Liver (tissue), 9 donors: ENCODE measurements around the gene MOB1B. TPM values are rescaled to one million over a fixed set of nuclear protein-coding genes. Genes with fewer than 3 reads are reported as not detected.

Source experiments
- DNase-seq: peaks from one replicate; pipeline ENCODE4 v3.0.0-alpha.2; 2017; ENCODE audit warnings: low spot score
- H3K27ac ChIP-seq, 2 donors: one replicate each; pipeline ENCODE4 v1.7.0; 2013; ENCODE audit warnings: inconsistent platforms in 2 of 2, low read length in 2 of 2, control low read depth in 1 of 2, low read depth in 1 of 2, mild to moderate bottlenecking in 1 of 2
- H3K27me3 ChIP-seq, 4 donors: one replicate each; pipeline versions ENCODE4 v1.6.1 to v1.7.0; 2013; ENCODE audit warnings: low read length in 3 of 4, inconsistent platforms in 1 of 4, mild to moderate bottlenecking in 1 of 4, moderate library complexity in 1 of 4; ENCODE audit not compliant: control insufficient read depth in 4 of 4, insufficient read depth in 4 of 4
- H3K36me3 ChIP-seq, 4 donors: one replicate each; pipeline versions ENCODE4 v1.6.1 to v1.7.0; 2013; ENCODE audit warnings: low read length in 3 of 4, mild to moderate bottlenecking in 3 of 4, low read depth in 1 of 4, moderate library complexity in 1 of 4; ENCODE audit not compliant: control insufficient read depth in 4 of 4, insufficient read depth in 3 of 4
- H3K4me1 ChIP-seq, 4 donors: one replicate each; pipeline versions ENCODE4 v1.6.1 to v1.7.0; 2013; ENCODE audit warnings: low read length in 3 of 4, mild to moderate bottlenecking in 3 of 4, moderate library complexity in 1 of 4; ENCODE audit not compliant: control insufficient read depth in 4 of 4, insufficient read depth in 4 of 4
- H3K4me3 ChIP-seq, 3 donors: one replicate each; pipeline versions ENCODE4 v1.6.1 to v1.7.0; 2013; ENCODE audit warnings: low read length in 3 of 3, control low read depth in 1 of 3, low read depth in 1 of 3, mild to moderate bottlenecking in 1 of 3
- H3K9ac ChIP-seq, 2 donors: one replicate each; pipeline ENCODE4 v1.7.0; 2013; ENCODE audit warnings: low read length in 2 of 2, mild to moderate bottlenecking in 2 of 2, moderate library complexity in 2 of 2, control low read depth in 1 of 2, low read depth in 1 of 2
- H3K9me3 ChIP-seq, 4 donors: one replicate each; pipeline versions ENCODE4 v1.6.1 to v1.7.0; 2013; ENCODE audit warnings: low read length in 3 of 4; ENCODE audit not compliant: control insufficient read depth in 4 of 4
- FOXA2 ChIP-seq: IDR thresholded peaks from 2 replicates; pipeline ENCODE4 v1.6.1; 2016; ENCODE audit warnings: antibody characterized with exemption
- GABPA ChIP-seq, 2 donors: IDR thresholded peaks in 1 of 2; conservative IDR thresholded peaks in 1 of 2; 2 replicates each; pipeline ENCODE4 v1.6.1; 2016; ENCODE audit warnings: antibody characterized with exemption in 2 of 2, mild to moderate bottlenecking in 1 of 2, moderate library complexity in 1 of 2
- HNF4A ChIP-seq, 2 donors: conservative IDR thresholded peaks; 2 replicates each; pipeline ENCODE4 v1.6.1; 2016; ENCODE audit warnings: antibody characterized with exemption in 2 of 2, mild to moderate bottlenecking in 2 of 2
- HNF4G ChIP-seq: IDR thresholded peaks from 2 replicates; pipeline ENCODE4 v1.6.1; 2016; ENCODE audit warnings: antibody characterized with exemption
- JUND ChIP-seq, 2 donors: IDR thresholded peaks; 2 replicates each; pipeline ENCODE4 v1.6.1; 2016; ENCODE audit warnings: antibody characterized with exemption in 2 of 2
- NR2F2 ChIP-seq: IDR thresholded peaks from 2 replicates; pipeline ENCODE4 v1.6.1; 2016; ENCODE audit warnings: antibody characterized with exemption
- RAD21 ChIP-seq, 2 donors: IDR thresholded peaks; 2 replicates each; pipeline ENCODE4 v1.6.1; 2016; ENCODE audit warnings: antibody characterized with exemption in 2 of 2, mild to moderate bottlenecking in 2 of 2
- RXRA ChIP-seq, 2 donors: IDR thresholded peaks; 2 replicates each; pipeline ENCODE4 v1.6.1; 2017 to 2018; ENCODE audit warnings: antibody characterized with exemption in 2 of 2, mild to moderate bottlenecking in 1 of 2
- SP1 ChIP-seq: IDR thresholded peaks from 2 replicates; pipeline ENCODE4 v1.6.1; 2018; ENCODE audit warnings: antibody characterized with exemption, mild to moderate bottlenecking
- YY1 ChIP-seq: IDR thresholded peaks from 2 replicates; pipeline ENCODE4 v1.6.1; 2016; ENCODE audit warnings: antibody characterized with exemption, mild to moderate bottlenecking
- whole genome bisulfite sequencing: extraction: QIAGEN DNeasy Blood & Tissue Kit; methylation state at CpG from one replicate; pipeline ENCODE4 v1.1.7; 2013; 5-methylcytosine and 5-hydroxymethylcytosine counted together
- polyA plus RNA-seq, 2 donors: library from polyadenylated mRNA; stranded (reverse) in 1 of 2; unstranded in 1 of 2; fragments of 200-250 nt in 1 of 2; fragments of >200 nt in 1 of 2; fragmentation: Nextera tagmentation in 1 of 2; extraction: Ambion mirVana in 1 of 2; gene quantifications; one replicate each; pipeline versions ENCODE4 v1.2.1 to v1.2.3, GENCODE V29; 2013 to 2015
- total RNA-seq, 2 donors: library from RNA; depleted of rRNA; stranded (reverse); fragments of >200 nt; gene quantifications; one replicate each; pipeline ENCODE4 v1.2.3, GENCODE V29; 2014
- TF ChIP-seq, protein P1 (sequence below): IDR thresholded peaks from 2 replicates; pipeline ENCODE4 v1.6.1; 2016; ENCODE audit warnings: antibody characterized with exemption
- TF ChIP-seq, protein P2 (sequence below): IDR thresholded peaks from 2 replicates; pipeline ENCODE4 v1.6.1; 2016; ENCODE audit warnings: antibody characterized with exemption
- TF ChIP-seq, protein P3 (sequence below): fragments of 150-350 bp; IDR thresholded peaks from 2 replicates; pipeline ENCODE4 v1.5.1; 2017; ENCODE audit warnings: improper control_type of control experiment, low read depth, low read length; ENCODE audit not compliant: missing input control
- TF ChIP-seq, protein P4 (sequence below): IDR thresholded peaks from 2 replicates; pipeline ENCODE4 v1.6.1; 2016; ENCODE audit warnings: antibody characterized with exemption
- TF ChIP-seq, protein P5 (sequence below): IDR thresholded peaks from 2 replicates; pipeline ENCODE4 v1.6.1; 2016; ENCODE audit warnings: antibody characterized with exemption, mild to moderate bottlenecking
- donor health status: healthy.
- donor health status: healthy.
- donor health status: healthy.
- donor health status: healthy.
- donor health status: healthy.

MOB1B gene
- total and polyA plus RNA-seq, 4 donors: 2.1 to 69.0 (median 3.7) TPM

DNA sequence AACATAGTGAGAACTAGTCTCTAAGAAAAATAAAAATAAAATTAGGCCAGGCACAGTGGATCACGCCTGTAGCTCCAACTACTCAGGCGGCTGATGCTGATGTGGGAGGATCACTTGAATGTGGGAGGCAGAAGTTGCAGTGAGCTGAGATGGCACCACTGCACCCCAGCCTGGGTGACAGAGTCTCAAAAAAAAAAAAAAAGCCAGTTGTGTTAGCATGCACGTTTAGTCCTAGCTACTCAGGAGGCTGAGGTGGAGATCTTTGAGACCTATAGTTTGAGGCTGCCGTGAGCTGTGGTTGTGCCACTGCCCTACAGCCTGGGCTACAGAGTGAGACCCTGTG is 93.8 kb downstream of the MOB1B start:
- 77% methylated on average over 4 of the region's 4 CpGs for WGBS
- H3K4me1 ChIP-seq: peaks cover 0 to 19% (median 7%) of the 10 kb centered on the region in 4 donors

DNA sequence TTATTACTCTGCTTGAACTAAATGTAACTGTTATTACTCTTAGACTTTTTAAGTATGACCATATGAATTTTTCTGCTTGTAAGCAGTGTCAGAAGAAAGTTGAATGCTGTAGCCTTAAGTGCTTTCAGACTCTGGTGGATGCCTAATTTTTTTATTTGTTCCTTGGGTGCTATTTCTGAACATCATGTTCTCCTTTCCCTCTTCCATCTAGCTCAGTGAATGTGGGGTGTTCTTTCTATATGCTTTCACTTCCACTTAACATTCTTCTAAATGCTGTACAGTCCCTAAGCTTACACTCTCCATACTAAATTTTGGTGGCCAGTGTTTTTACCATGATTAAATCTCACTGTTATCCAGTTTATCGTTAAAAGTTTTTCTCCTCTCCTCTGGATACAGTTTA is 94.9 kb downstream of the MOB1B start:
- WGBS: 80% methylated on average over 1 of the region's 1 CpG
- Histone ChIP-seq H3K27ac (no peak overlapping the region), H3K9ac (peak overlapping the region in 1 of 2 donors; percentile 43), H3K9me3 (no peaks in the 10 kb centered on the region), H3K27me3 (no peaks in the 10 kb centered on the region), H3K4me3 (no peak overlapping the region), H3K36me3 (peaks cover 0 to 2% (median 0%) of the 10 kb centered on the region in 4 donors), H3K4me1 (peaks cover 0 to 19% (median 7%) of the 10 kb centered on the region in 4 donors)
- TF ChIP-seq, protein P1, sequence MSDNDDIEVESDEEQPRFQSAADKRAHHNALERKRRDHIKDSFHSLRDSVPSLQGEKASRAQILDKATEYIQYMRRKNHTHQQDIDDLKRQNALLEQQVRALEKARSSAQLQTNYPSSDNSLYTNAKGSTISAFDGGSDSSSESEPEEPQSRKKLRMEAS: no peak
- TF ChIP-seq SP1: no peak
- no peak for TF ChIP-seq JUND (IDR thresholded peaks at IDR 0.05)
- no peak for DNase-seq

More for the DNA sequence above, 93.8 kb downstream of the MOB1B start:
- peaks cover 0 to 2% (median 0%) of the 10 kb centered on the region in 4 donors for H3K36me3 ChIP-seq
- TF ChIP-seq FOXA2 (no peak), RXRA (IDR thresholded peaks at IDR 0.05) (no peak), NR2F2 (no peak), YY1 (no peak), RAD21 (IDR thresholded peaks at IDR 0.05) (no peak), HNF4G (no peak), GABPA (IDR thresholded peaks at IDR 0.05 in 1 of 2, conservative IDR thresholded peaks at IDR 0.05 in 1 of 2) (no peak), HNF4A (conservative IDR thresholded peaks at IDR 0.05) (no peak)
- TF ChIP-seq, protein P2, sequence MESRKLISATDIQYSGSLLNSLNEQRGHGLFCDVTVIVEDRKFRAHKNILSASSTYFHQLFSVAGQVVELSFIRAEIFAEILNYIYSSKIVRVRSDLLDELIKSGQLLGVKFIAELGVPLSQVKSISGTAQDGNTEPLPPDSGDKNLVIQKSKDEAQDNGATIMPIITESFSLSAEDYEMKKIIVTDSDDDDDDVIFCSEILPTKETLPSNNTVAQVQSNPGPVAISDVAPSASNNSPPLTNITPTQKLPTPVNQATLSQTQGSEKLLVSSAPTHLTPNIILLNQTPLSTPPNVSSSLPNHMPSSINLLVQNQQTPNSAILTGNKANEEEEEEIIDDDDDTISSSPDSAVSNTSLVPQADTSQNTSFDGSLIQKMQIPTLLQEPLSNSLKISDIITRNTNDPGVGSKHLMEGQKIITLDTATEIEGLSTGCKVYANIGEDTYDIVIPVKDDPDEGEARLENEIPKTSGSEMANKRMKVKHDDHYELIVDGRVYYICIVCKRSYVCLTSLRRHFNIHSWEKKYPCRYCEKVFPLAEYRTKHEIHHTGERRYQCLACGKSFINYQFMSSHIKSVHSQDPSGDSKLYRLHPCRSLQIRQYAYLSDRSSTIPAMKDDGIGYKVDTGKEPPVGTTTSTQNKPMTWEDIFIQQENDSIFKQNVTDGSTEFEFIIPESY: no peak
- TF ChIP-seq, protein P3, sequence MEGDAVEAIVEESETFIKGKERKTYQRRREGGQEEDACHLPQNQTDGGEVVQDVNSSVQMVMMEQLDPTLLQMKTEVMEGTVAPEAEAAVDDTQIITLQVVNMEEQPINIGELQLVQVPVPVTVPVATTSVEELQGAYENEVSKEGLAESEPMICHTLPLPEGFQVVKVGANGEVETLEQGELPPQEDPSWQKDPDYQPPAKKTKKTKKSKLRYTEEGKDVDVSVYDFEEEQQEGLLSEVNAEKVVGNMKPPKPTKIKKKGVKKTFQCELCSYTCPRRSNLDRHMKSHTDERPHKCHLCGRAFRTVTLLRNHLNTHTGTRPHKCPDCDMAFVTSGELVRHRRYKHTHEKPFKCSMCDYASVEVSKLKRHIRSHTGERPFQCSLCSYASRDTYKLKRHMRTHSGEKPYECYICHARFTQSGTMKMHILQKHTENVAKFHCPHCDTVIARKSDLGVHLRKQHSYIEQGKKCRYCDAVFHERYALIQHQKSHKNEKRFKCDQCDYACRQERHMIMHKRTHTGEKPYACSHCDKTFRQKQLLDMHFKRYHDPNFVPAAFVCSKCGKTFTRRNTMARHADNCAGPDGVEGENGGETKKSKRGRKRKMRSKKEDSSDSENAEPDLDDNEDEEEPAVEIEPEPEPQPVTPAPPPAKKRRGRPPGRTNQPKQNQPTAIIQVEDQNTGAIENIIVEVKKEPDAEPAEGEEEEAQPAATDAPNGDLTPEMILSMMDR: no peak
- TF ChIP-seq, protein P1: no peak
- TF ChIP-seq, protein P4, sequence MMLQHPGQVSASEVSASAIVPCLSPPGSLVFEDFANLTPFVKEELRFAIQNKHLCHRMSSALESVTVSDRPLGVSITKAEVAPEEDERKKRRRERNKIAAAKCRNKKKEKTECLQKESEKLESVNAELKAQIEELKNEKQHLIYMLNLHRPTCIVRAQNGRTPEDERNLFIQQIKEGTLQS: no peak
- TF ChIP-seq, protein P5, sequence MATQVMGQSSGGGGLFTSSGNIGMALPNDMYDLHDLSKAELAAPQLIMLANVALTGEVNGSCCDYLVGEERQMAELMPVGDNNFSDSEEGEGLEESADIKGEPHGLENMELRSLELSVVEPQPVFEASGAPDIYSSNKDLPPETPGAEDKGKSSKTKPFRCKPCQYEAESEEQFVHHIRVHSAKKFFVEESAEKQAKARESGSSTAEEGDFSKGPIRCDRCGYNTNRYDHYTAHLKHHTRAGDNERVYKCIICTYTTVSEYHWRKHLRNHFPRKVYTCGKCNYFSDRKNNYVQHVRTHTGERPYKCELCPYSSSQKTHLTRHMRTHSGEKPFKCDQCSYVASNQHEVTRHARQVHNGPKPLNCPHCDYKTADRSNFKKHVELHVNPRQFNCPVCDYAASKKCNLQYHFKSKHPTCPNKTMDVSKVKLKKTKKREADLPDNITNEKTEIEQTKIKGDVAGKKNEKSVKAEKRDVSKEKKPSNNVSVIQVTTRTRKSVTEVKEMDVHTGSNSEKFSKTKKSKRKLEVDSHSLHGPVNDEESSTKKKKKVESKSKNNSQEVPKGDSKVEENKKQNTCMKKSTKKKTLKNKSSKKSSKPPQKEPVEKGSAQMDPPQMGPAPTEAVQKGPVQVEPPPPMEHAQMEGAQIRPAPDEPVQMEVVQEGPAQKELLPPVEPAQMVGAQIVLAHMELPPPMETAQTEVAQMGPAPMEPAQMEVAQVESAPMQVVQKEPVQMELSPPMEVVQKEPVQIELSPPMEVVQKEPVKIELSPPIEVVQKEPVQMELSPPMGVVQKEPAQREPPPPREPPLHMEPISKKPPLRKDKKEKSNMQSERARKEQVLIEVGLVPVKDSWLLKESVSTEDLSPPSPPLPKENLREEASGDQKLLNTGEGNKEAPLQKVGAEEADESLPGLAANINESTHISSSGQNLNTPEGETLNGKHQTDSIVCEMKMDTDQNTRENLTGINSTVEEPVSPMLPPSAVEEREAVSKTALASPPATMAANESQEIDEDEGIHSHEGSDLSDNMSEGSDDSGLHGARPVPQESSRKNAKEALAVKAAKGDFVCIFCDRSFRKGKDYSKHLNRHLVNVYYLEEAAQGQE: no peak
- DNase-seq: no peak
- no peak overlapping the region for H3K27ac ChIP-seq
- no peaks in the 10 kb centered on the region for H3K9me3 ChIP-seq
- H3K4me3 ChIP-seq: no peak overlapping the region
- no peak overlapping the region for H3K9ac ChIP-seq
- H3K27me3 ChIP-seq: no peaks in the 10 kb centered on the region
